HCT116 (cell line): ENCODE results near the gene TCF7. TPM values are rescaled to one million over a fixed set of nuclear protein-coding genes. Genes with fewer than 3 reads are reported as not detected.

ENCODE experiments used
- ATAC-seq: fragments of 200-7000 bp; cut with Tn5 transposase; 2 replicates; pipeline ENCODE4 v1.9.1; 2020; ENCODE audit warnings: mild to moderate bottlenecking, moderate library complexity
- BruUV-seq: library from RNA; stranded (reverse); fragments of 400-500 nt; replicated peaks from 2 replicates; lab custom pipeline; 2021; lab: Mats Ljungman, UMichigan
- CTCF ChIA-PET: fragments of 300-600 bp; sonication (Branson Sonifier 250); formaldehyde crosslinking; loops from one replicate; lab custom pipeline; 2021; ENCODE audit warnings: antibody characterized with exemption; lab: Charles Lee
- POLR2A ChIA-PET: fragments of 300-600, 350-600 bp; sonication (Branson Sonifier 250); formaldehyde crosslinking; loops from one replicate; lab custom pipeline; 2021; ENCODE audit warnings: antibody characterized with exemption; lab: Charles Lee
- RAD21 ChIA-PET, 2 experiments: fragments of 300-600 bp; sonication (Branson Sonifier 250); formaldehyde crosslinking; loops; one replicate each; lab custom pipeline; 2023; ENCODE audit warnings: low total read pairs in 2 of 2; ENCODE audit not compliant: uncharacterized antibody in 2 of 2, unreplicated experiment in 2 of 2, low non-redundant PET in 1 of 2; lab: Charles Lee
- DNase-seq: peaks from one replicate; pipeline ENCODE4 v3.0.0-alpha.2; 2010; ENCODE audit warnings: low read depth, low spot score
- H2AFZ ChIP-seq: fragments of 200-600 bp; shearing (Covaris generic), sonication (generic); 2 replicates; pipeline ENCODE4 v1.6.1; 2017; ENCODE audit warnings: low read depth, mixed run types, mixed read lengths, antibody characterized with exemption, low read length; ENCODE audit not compliant: poor library complexity, severe bottlenecking
- H3K27ac ChIP-seq: 2 replicates; pipeline ENCODE4 v1.5.1; 2012; ENCODE audit warnings: low read depth, low read length
- H3K27me3 ChIP-seq: fragments of 200-600 bp; sonication (generic); 2 replicates; pipeline ENCODE4 v1.6.1; 2016; ENCODE audit warnings: mixed run types, low read length, mixed read lengths; ENCODE audit not compliant: insufficient read depth
- H3K36me3 ChIP-seq, 2 experiments: fragments of 200-500 bp in 1 of 2; fragments of 200-600 bp in 1 of 2; sonication (Bioruptor generic) in 1 of 2; sonication (generic) in 1 of 2; 2 replicates each; pipeline versions ENCODE4 v1.5.1 to v1.6.1; 2014 to 2016; ENCODE audit warnings: low read length in 2 of 2, inconsistent platforms in 1 of 2, mixed read lengths in 1 of 2, mixed run types in 1 of 2; ENCODE audit not compliant: insufficient read depth in 2 of 2, control insufficient read depth in 1 of 2
- H3K4me1 ChIP-seq, 2 experiments: fragments of 200-600 bp in 1 of 2; sonication (generic) in 1 of 2; 2 replicates each; pipeline versions ENCODE4 v1.5.1 to v1.6.1; 2012 to 2017; ENCODE audit warnings: low read length in 2 of 2, inconsistent platforms in 1 of 2, mild to moderate bottlenecking in 1 of 2, mixed read lengths in 1 of 2, mixed run types in 1 of 2, moderate library complexity in 1 of 2; ENCODE audit not compliant: insufficient read depth in 2 of 2, control insufficient read depth in 1 of 2
- H3K4me2 ChIP-seq: fragments of 200-600 bp; sonication (generic); 2 replicates; pipeline ENCODE4 v1.6.1; 2017; ENCODE audit warnings: mixed run types, low read length, mixed read lengths
- H3K4me3 ChIP-seq, 2 experiments: fragments of 200-600 bp in 1 of 2; sonication (generic) in 1 of 2; replicated peaks in 1 of 2; 2 replicates each; pipeline ENCODE4 v1.5.1; 2011 to 2016; ENCODE audit warnings: low read length in 2 of 2, control low read depth in 1 of 2, low read depth in 1 of 2, mild to moderate bottlenecking in 1 of 2, mixed read lengths in 1 of 2, mixed run types in 1 of 2
- H3K79me2 ChIP-seq: fragments of 200-600 bp; sonication (generic); 2 replicates; pipeline ENCODE4 v1.6.1; 2017; ENCODE audit warnings: mild to moderate bottlenecking, mixed run types, low read length, moderate library complexity, mixed read lengths; ENCODE audit not compliant: insufficient read depth
- H3K9ac ChIP-seq: fragments of 200-600 bp; sonication (generic); 2 replicates; pipeline ENCODE4 v1.6.1; 2016; ENCODE audit warnings: low read length, mixed read lengths
- H3K9me2 ChIP-seq: fragments of 200-600 bp; sonication (generic), shearing (Covaris generic); 2 replicates; pipeline ENCODE4 v1.6.1; 2017; ENCODE audit warnings: mixed run types, mild to moderate bottlenecking, moderate library complexity; ENCODE audit not compliant: insufficient read depth
- H3K9me3 ChIP-seq, 2 experiments: fragments of 200-500 bp in 1 of 2; fragments of 200-600 bp in 1 of 2; sonication (Bioruptor generic) in 1 of 2; sonication (generic) in 1 of 2; 2 replicates each; pipeline ENCODE4 v1.6.1; 2014 to 2017; ENCODE audit warnings: low read length in 2 of 2, mixed read lengths in 2 of 2, inconsistent platforms in 1 of 2, low read depth in 1 of 2, mild to moderate bottlenecking in 1 of 2, mixed run types in 1 of 2, moderate library complexity in 1 of 2; ENCODE audit not compliant: control insufficient read depth in 1 of 2, insufficient read depth in 1 of 2
- H4K20me1 ChIP-seq: fragments of 200-600 bp; sonication (generic), shearing (Covaris generic); 2 replicates; pipeline ENCODE4 v1.6.1; 2017; ENCODE audit warnings: mixed run types, mild to moderate bottlenecking, moderate library complexity; ENCODE audit not compliant: insufficient read depth
- EGR1 ChIP-seq: IDR thresholded peaks from 2 replicates; pipeline ENCODE4 v1.6.1; 2012; ENCODE audit warnings: low read depth
- ELF1 ChIP-seq: IDR thresholded peaks from 2 replicates; pipeline ENCODE4 v1.6.1; 2012; ENCODE audit warnings: low read depth, borderline replicate concordance
- POLR2AphosphoS5 ChIP-seq: IDR thresholded peaks from 2 replicates; pipeline ENCODE4 v1.6.1; 2011; ENCODE audit warnings: mild to moderate bottlenecking, low read depth, low read length, moderate library complexity
- SIN3A ChIP-seq: IDR thresholded peaks from 2 replicates; pipeline ENCODE4 v1.6.1; 2012; ENCODE audit warnings: low read depth
- TCF7L2 ChIP-seq: IDR thresholded peaks from 2 replicates; pipeline ENCODE4 v1.7.0; 2011; ENCODE audit warnings: borderline replicate concordance, inconsistent platforms; ENCODE audit not compliant: insufficient read depth, insufficient read length; ENCODE audit errors: extremely low read depth
- YY1 ChIP-seq: IDR thresholded peaks from 2 replicates; pipeline ENCODE4 v1.6.1; 2011; ENCODE audit warnings: low read length, low read depth, moderate library complexity, mild to moderate bottlenecking; ENCODE audit not compliant: insufficient replicate concordance; ENCODE audit errors: extremely low read depth
- intact Hi-C: fragments of 100-400 bp; cut with micrococcal nuclease; formaldehyde crosslinking; loops from 2 replicates; pipeline ENCODE4 v1.10.0; 2022
- total RNA-seq: library from RNA; stranded (reverse); gene quantifications from one replicate; pipeline ENCODE4 v1.2.1, GENCODE V29; 2021; ENCODE audit not compliant: unreplicated experiment

TCF7 gene
- total RNA-seq, 1 experiment from 2014 or later = 17.8 TPM

DNA sequence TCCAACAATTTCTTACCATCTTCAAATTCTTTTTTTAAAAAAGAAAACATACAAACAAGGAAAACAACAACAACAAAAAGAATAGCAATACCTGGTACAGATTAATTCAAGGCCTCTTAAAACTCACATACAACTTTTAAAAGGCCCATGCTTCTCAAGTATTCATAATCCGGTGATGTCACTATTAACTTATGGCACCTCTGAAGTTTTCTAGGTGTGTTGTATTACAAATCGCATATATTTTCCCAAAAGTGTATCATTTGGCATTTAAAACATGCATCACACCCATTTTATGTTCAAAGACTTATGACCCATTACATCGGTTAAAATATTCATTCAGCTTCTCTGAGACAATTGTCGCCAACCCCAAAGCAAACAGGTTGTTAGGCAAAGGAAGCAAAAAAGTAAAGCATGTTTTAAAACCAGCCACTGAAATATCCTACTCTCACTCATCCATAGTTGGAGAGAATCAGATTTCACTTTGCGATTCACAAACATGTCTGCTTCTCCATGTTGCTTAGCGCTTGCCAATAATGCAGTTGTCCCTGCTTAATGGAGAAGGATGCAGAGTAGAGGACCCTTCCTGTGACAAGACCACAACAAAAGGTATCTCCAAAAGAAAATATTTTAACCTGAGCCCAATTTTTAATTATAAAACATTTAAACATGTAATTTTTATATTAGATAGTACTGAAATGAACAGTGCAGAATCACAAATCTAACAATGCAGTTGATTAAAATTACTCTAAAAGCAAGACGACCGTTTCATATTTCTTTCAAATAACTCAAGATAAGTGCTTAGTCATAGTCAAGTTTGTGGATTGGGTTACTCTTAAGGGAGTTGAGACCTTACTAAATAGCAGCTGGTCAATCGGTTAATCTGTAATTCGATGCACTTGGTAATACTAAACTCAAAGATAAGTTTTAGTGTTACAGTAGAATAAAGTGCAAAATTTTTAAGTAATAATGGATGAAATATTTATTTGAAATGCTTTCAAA is 60.7 kb downstream of the TCF7 start:
- POLR2A ChIA-PET = no interaction called here
- H4K20me1 ChIP-seq = peaks cover 11% of the 10 kb centered on the region; the same call in 1 of the 2 replicates
- no peaks in the 10 kb centered on the region for H3K9me3 ChIP-seq
- H3K4me1 ChIP-seq = peaks cover 14 to 18% of the 10 kb centered on the region in 2 experiments
- DNase-seq (no peak), ATAC-seq (no peak)
- H3K9me2 ChIP-seq = no peaks in the 10 kb centered on the region
- RAD21 ChIA-PET = interaction anchor here in 1 of 2 experiments (0.5 kb wide), 1 partner anchor 169 kb away, joined by 6 read pairs; no protein-coding TSS in a partner anchor
- CTCF ChIA-PET = no interaction called here
- H3K4me2 ChIP-seq = peak overlapping the region; percentile 100
- H3K36me3 ChIP-seq = peaks cover 25 to 29% of the 10 kb centered on the region in 2 experiments
- no peak overlapping the region for H2AFZ ChIP-seq
- no peaks in the 10 kb centered on the region for H3K27me3 ChIP-seq
- H3K9ac ChIP-seq = peak overlapping the region; percentile 94
- TF ChIP-seq SIN3A = no peak
- TF ChIP-seq YY1 = no peak
- TF ChIP-seq EGR1 = no peak
- TF ChIP-seq ELF1 = no peak
- peaks cover 65% of the 10 kb centered on the region for H3K79me2 ChIP-seq
- intact Hi-C loops = no loop called here
- peak overlapping the region; percentile 78 to 84 for H3K4me3 ChIP-seq
- peak overlapping the region; percentile 96; the same call in 1 of the 2 replicates for H3K27ac ChIP-seq
- BruUV-seq = TSS peak; percentile 51

DNA sequence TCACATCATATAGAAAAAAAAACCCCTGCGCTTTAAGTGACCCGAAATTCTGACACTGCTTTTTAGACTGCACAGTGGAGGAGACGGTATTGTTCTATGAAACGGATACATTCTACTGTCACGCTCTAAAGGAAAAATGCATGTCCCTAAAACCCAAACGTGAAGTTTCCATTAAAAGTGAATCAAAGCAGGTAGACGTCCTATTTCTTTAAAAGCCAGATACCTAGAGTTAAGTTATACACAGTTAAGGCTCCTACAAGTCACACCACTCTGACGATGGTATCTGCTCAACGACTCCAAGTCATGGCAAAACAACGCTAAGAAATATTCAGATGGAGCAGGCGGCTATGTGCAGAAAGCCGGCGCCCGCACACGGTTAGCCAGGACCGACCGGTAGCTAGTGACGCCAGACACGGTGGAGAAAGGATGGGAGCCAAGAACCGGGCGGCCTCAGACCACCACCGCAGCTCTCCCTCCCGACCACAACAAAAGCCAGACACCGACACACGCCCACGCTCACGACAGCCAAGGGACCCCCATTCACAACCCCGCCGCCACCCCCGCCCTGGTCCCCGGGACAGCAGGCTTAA is 61.5 kb downstream of the TCF7 start:
- no peaks in the 10 kb centered on the region for H3K9me3 ChIP-seq
- peaks cover 14 to 18% of the 10 kb centered on the region in 2 experiments for H3K4me1 ChIP-seq
- H3K4me3 ChIP-seq = peak overlapping the region; percentile 78 to 84
- no TSS peak for BruUV-seq
- ChIA-PET CTCF (interaction anchor here (0.7 to 1.5 kb wide), 2 partner anchors 36 to 113 kb away, joined by 3 read pairs; no protein-coding TSS in a partner anchor), POLR2A (interaction anchor here (0.7 to 2.4 kb wide), 6 partner anchors 15 to 77 kb away, joined by 3 to 10 read pairs (median 3); no protein-coding TSS in a partner anchor), RAD21 (interaction anchor here in 1 of 2 experiments (0.5 kb wide), 1 partner anchor 170 kb away, joined by 6 read pairs; no protein-coding TSS in a partner anchor)
- DNase-seq (no peak), ATAC-seq (peak; percentile 10)
- H3K79me2 ChIP-seq = peaks cover 56% of the 10 kb centered on the region
- H3K9me2 ChIP-seq = no peaks in the 10 kb centered on the region
- H3K27me3 ChIP-seq = no peaks in the 10 kb centered on the region
- peak overlapping the region; percentile 94 for H3K9ac ChIP-seq
- H4K20me1 ChIP-seq = peaks cover 11% of the 10 kb centered on the region; the same call in 1 of the 2 replicates
- peak overlapping the region; percentile 96 for H3K27ac ChIP-seq
- H3K4me2 ChIP-seq = peak overlapping the region; percentile 100
- no peak for TF ChIP-seq ELF1
- no peak for TF ChIP-seq POLR2AphosphoS5
- TF ChIP-seq TCF7L2 = peak; percentile 45
- intact Hi-C loops = no loop called here
- no peak overlapping the region for H2AFZ ChIP-seq
- peaks cover 16 to 20% of the 10 kb centered on the region in 2 experiments for H3K36me3 ChIP-seq
